OCI-LY1 (cell line): Measurements from ENCODE around the gene KCNJ4.
"Not testable (repeated sequence)": the region's sequence is repeated elsewhere in the genome, so short reads cannot be mapped to it uniquely, and the experiment has no call there.

Experiments used
- H2AFZ ChIP-seq: fragments of 200-600 bp; sonication (generic), shearing (Covaris generic); 2 replicates; pipeline ENCODE4 v1.6.0; 2014; ENCODE audit warnings: antibody characterized with exemption, mild to moderate bottlenecking, low read length
- H3F3A ChIP-seq: fragments of 200-600 bp; sonication (generic), shearing (Covaris generic); 2 replicates; pipeline ENCODE4 v1.6.0; 2014; ENCODE audit warnings: mild to moderate bottlenecking, antibody characterized with exemption, low read length, moderate library complexity; ENCODE audit not compliant: insufficient read depth
- H3K27ac ChIP-seq: fragments of 200-600 bp; sonication (generic); 2 replicates; pipeline ENCODE4 v1.5.1; 2014; ENCODE audit warnings: low read length, mixed run types, mild to moderate bottlenecking, low read depth; ENCODE audit not compliant: poor library complexity, severe bottlenecking
- H3K27me3 ChIP-seq: fragments of 200-600 bp; sonication (generic); 2 replicates; pipeline ENCODE4 v1.6.0; 2014; ENCODE audit warnings: antibody characterized with exemption, mild to moderate bottlenecking, low read length, moderate library complexity; ENCODE audit not compliant: insufficient read depth
- H3K36me3 ChIP-seq: fragments of 200-600 bp; sonication (generic); 2 replicates; pipeline ENCODE4 v1.6.1; 2014; ENCODE audit warnings: mild to moderate bottlenecking, antibody characterized with exemption, low read length, moderate library complexity, mixed read lengths; ENCODE audit not compliant: insufficient read depth
- H3K4me1 ChIP-seq: fragments of 200-600 bp; sonication (generic); 2 replicates; pipeline ENCODE4 v1.5.1; 2014; ENCODE audit warnings: mild to moderate bottlenecking, low read length, moderate library complexity; ENCODE audit not compliant: insufficient read depth, severe bottlenecking
- H3K4me2 ChIP-seq: fragments of 200-600 bp; sonication (generic), shearing (Covaris generic); 2 replicates; pipeline ENCODE4 v1.6.1; 2014; ENCODE audit warnings: low read length
- H3K4me3 ChIP-seq: fragments of 200-600 bp; sonication (generic); 2 replicates; pipeline ENCODE4 v1.5.1; 2014; ENCODE audit warnings: low read length, low read depth, mild to moderate bottlenecking, mixed read lengths; ENCODE audit not compliant: poor library complexity, severe bottlenecking
- H3K79me2 ChIP-seq: fragments of 200-600 bp; shearing (Covaris generic); 2 replicates; pipeline ENCODE4 v1.6.1; 2016; ENCODE audit warnings: mixed run types, low read length, mixed read lengths; ENCODE audit not compliant: insufficient read depth
- H3K9ac ChIP-seq: fragments of 200-600 bp; sonication (generic), shearing (Covaris generic); 2 replicates; pipeline ENCODE4 v1.6.1; 2014; ENCODE audit warnings: mild to moderate bottlenecking, low read length, mixed read lengths
- H3K9me2 ChIP-seq: fragments of 200-600 bp; sonication (generic), shearing (Covaris generic); 2 replicates; pipeline ENCODE4 v1.6.1; 2014; ENCODE audit warnings: low read depth, mild to moderate bottlenecking, low read length, mixed read lengths
- H3K9me3 ChIP-seq: fragments of 200-600 bp; shearing (Covaris generic); 2 replicates; pipeline ENCODE4 v1.6.1; 2014; ENCODE audit warnings: low read length, mixed read lengths
- H4K20me1 ChIP-seq: fragments of 200-600 bp; sonication (generic), shearing (Covaris generic); 2 replicates; pipeline ENCODE4 v1.6.0; 2016; ENCODE audit warnings: mild to moderate bottlenecking, low read length; ENCODE audit not compliant: insufficient read depth
- EZH2 ChIP-seq: fragments of 200-600 bp; sonication (generic), shearing (Covaris generic); IDR thresholded peaks from 2 replicates; pipeline ENCODE4 v1.8.0; 2017; ENCODE audit warnings: borderline replicate concordance, mixed run types, mild to moderate bottlenecking, antibody characterized with exemption, low read length, moderate library complexity, mixed read lengths
- TF ChIP-seq, protein P1 (sequence below): fragments of 200-600 bp; sonication (generic), shearing (Covaris generic); IDR thresholded peaks from 2 replicates; pipeline ENCODE4 v1.5.1; 2017; ENCODE audit warnings: mild to moderate bottlenecking, antibody characterized with exemption, low read length, moderate library complexity, mixed read lengths

Gene KCNJ4

GRCh38 chr22:38394929-38395624 lies 59.9 kb downstream of the KCNJ4 start:
- not testable (repeated sequence) for H3K36me3 ChIP-seq, H4K20me1 ChIP-seq, H3K27me3 ChIP-seq, H2AFZ ChIP-seq, H3F3A ChIP-seq, H3K9me3 ChIP-seq, H3K9me2 ChIP-seq, H3K79me2 ChIP-seq
- peak overlapping the region; percentile 47 for H3K4me3 ChIP-seq
- peaks cover 41% of the 10 kb centered on the region for H3K4me1 ChIP-seq
- H3K9ac ChIP-seq, result peak overlapping the region; percentile 41; the same call in 1 of the 2 replicates
- H3K27ac ChIP-seq, result peak overlapping the region; percentile 88
- H3K4me2 ChIP-seq, result peak overlapping the region; percentile 65

GRCh38 chr22:38389428-38389818 lies 65.6 kb downstream of the KCNJ4 start:
- not testable (repeated sequence) for H3F3A ChIP-seq, H3K36me3 ChIP-seq, H3K9ac ChIP-seq, H3K4me2 ChIP-seq, H3K4me3 ChIP-seq, H4K20me1 ChIP-seq, H3K27ac ChIP-seq, H2AFZ ChIP-seq, H3K9me3 ChIP-seq, H3K79me2 ChIP-seq, H3K9me2 ChIP-seq, H3K27me3 ChIP-seq, H3K4me1 ChIP-seq

DNA sequence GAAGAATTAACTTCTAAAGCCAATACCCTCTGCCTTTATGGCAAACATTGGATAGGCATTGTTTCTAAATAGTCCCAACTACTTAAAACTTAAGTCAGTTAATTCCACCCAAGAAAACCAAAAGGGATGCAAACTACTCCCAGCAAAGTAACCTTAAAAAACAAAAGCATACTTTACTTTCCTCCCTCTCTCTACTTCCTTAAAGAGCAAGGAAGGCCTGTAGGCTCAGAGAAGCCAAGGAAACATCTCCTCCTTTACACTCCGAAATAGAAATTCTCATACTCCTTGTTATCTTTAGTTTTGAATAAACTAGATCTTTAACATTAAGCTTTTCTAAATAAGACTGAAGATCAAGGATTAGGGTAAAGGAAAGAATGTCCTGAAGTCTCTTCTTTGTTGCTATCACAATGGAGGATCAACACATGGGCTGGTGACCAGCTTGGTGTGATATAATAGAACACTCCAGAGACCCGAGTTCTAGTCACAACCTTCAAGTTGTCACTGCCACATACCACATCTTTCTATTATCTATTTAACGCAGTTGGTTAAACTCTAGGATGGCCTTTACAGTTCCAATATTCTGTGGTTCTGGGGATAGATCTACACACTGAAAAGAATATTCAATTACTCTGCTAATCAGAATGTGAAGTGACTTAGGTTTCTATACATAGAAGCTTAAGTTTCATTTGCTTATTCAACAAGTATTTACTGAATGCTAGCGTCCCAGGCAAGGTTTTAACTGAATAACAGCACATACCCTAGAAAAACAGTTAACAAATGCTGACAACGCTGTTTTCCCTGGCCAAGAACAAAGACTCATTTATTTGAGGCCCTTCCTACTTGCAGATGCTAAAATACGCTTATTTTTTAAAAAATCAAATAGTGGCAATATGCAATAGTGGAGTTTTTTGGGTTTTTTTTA lies 66.2 kb downstream of the KCNJ4 start:
- H3F3A ChIP-seq, H3K79me2 ChIP-seq, H3K4me3 ChIP-seq, H3K4me1 ChIP-seq, H3K36me3 ChIP-seq, H3K27ac ChIP-seq, H3K27me3 ChIP-seq, H3K9me2 ChIP-seq, H3K9me3 ChIP-seq, H2AFZ ChIP-seq, H3K9ac ChIP-seq, H4K20me1 ChIP-seq, H3K4me2 ChIP-seq: not testable (repeated sequence)

GRCh38 chr22:38386918-38387317 lies 68.1 kb downstream of the KCNJ4 start:
- H3K79me2 ChIP-seq, H3K27me3 ChIP-seq, H3F3A ChIP-seq, H4K20me1 ChIP-seq, H3K9me2 ChIP-seq, H2AFZ ChIP-seq, H3K4me2 ChIP-seq, H3K27ac ChIP-seq, H3K36me3 ChIP-seq, H3K4me1 ChIP-seq, H3K9me3 ChIP-seq, H3K4me3 ChIP-seq, H3K9ac ChIP-seq: not testable (repeated sequence)

DNA sequence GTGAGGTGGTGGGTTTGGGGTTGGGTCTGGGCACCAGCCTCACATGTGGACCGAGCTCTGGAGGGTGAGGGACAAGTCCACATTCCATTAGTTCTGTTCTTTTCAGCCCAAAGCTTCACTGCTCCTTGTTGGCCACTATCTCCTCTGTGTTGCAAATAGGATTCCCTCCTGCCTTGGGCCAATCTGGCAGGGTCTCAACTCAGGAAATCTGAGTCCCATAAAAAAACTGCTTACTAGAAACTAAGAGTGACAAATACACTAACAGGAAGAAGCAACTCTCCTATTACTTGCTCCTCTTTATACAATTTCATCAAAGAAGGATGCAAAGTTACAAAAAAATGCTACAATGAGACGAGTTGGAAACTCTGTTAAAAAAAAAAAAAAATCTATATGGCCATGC lies 71.6 kb downstream of the KCNJ4 start:
- H3K4me3 ChIP-seq, result no peak overlapping the region
- H3K9me2 ChIP-seq, result no peaks in the 10 kb centered on the region
- H3K9ac ChIP-seq, result no peak overlapping the region
- H2AFZ ChIP-seq, result no peak overlapping the region
- no peaks in the 10 kb centered on the region for H3K4me1 ChIP-seq
- no peak overlapping the region for H3K27ac ChIP-seq
- no peaks in the 10 kb centered on the region for H4K20me1 ChIP-seq
- H3K36me3 ChIP-seq, result no peaks in the 10 kb centered on the region
- H3K9me3 ChIP-seq, result no peaks in the 10 kb centered on the region
- no peaks in the 10 kb centered on the region for H3K79me2 ChIP-seq
- no peaks in the 10 kb centered on the region for H3K27me3 ChIP-seq
- no peak overlapping the region for H3K4me2 ChIP-seq
- no peak for TF ChIP-seq EZH2
- TF ChIP-seq, protein P1, sequence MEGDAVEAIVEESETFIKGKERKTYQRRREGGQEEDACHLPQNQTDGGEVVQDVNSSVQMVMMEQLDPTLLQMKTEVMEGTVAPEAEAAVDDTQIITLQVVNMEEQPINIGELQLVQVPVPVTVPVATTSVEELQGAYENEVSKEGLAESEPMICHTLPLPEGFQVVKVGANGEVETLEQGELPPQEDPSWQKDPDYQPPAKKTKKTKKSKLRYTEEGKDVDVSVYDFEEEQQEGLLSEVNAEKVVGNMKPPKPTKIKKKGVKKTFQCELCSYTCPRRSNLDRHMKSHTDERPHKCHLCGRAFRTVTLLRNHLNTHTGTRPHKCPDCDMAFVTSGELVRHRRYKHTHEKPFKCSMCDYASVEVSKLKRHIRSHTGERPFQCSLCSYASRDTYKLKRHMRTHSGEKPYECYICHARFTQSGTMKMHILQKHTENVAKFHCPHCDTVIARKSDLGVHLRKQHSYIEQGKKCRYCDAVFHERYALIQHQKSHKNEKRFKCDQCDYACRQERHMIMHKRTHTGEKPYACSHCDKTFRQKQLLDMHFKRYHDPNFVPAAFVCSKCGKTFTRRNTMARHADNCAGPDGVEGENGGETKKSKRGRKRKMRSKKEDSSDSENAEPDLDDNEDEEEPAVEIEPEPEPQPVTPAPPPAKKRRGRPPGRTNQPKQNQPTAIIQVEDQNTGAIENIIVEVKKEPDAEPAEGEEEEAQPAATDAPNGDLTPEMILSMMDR, result no peak
- no peaks in the 10 kb centered on the region for H3F3A ChIP-seq

DNA sequence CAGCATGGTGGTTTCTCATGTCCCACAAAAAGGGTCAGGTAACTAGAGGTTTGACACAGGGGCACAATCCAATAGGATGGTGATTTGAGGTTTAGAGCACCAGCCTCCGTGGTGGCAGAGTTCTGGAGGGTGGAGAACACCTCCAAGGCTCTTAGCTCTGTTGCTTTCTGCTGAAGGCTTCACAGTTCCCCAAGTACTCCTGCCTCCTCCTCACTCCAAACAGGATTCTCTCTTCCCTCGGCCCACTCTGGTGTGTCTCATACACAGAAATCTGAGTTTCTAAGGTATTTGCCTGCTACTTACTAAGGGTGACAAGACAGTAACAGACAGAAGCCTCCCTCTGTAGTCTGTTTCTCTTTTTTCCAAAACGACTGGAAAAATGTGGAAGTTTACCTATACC lies 73.6 kb downstream of the KCNJ4 start:
- not testable (repeated sequence) for H3K9ac ChIP-seq, H3K36me3 ChIP-seq, H4K20me1 ChIP-seq, H2AFZ ChIP-seq, H3K9me3 ChIP-seq, H3K9me2 ChIP-seq, H3K4me1 ChIP-seq, H3K79me2 ChIP-seq, H3K4me3 ChIP-seq, H3K27me3 ChIP-seq, H3F3A ChIP-seq, H3K4me2 ChIP-seq, H3K27ac ChIP-seq
